Measurements from ENCODE around the gene ACTL7A.

Gene ACTL7A

DNA sequence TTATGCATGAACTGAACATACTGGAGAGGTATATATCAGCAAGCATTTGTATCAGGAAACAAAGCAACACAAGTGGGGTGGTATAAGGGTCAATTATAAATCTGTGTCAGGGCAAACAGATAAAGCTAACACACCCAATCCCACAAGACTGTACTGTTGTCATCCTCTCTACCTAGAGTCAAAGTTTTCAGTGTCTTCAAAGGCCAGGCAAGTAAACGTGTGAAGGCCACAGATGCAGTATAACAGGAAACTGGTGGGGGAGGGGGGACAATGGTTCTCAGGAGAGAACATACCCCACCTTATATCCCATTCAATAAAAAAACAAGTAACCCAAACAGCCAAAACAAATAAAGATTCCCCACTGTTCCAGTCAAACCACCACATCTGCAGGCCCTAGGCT lies 49.8 kb downstream of the ACTL7A start:
- CTCF ChIA-PET: no interaction called here
- POLR2A ChIA-PET: no interaction called here
- no peak for DNase-seq (ENCODE audit: low read depth, low spot score)
- TF ChIP-seq, protein P1, sequence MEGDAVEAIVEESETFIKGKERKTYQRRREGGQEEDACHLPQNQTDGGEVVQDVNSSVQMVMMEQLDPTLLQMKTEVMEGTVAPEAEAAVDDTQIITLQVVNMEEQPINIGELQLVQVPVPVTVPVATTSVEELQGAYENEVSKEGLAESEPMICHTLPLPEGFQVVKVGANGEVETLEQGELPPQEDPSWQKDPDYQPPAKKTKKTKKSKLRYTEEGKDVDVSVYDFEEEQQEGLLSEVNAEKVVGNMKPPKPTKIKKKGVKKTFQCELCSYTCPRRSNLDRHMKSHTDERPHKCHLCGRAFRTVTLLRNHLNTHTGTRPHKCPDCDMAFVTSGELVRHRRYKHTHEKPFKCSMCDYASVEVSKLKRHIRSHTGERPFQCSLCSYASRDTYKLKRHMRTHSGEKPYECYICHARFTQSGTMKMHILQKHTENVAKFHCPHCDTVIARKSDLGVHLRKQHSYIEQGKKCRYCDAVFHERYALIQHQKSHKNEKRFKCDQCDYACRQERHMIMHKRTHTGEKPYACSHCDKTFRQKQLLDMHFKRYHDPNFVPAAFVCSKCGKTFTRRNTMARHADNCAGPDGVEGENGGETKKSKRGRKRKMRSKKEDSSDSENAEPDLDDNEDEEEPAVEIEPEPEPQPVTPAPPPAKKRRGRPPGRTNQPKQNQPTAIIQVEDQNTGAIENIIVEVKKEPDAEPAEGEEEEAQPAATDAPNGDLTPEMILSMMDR (IDR thresholded peaks at IDR 0.05; ENCODE audit: insufficient read depth, low read length, missing control alignments): no peak
- no peak overlapping the region for H3K4me3 ChIP-seq (ENCODE audit: low read depth, low read length)

Measured in AG04449 (cell line).